ENCODE data around the gene SOHLH1.

The SOHLH1 gene

DNA sequence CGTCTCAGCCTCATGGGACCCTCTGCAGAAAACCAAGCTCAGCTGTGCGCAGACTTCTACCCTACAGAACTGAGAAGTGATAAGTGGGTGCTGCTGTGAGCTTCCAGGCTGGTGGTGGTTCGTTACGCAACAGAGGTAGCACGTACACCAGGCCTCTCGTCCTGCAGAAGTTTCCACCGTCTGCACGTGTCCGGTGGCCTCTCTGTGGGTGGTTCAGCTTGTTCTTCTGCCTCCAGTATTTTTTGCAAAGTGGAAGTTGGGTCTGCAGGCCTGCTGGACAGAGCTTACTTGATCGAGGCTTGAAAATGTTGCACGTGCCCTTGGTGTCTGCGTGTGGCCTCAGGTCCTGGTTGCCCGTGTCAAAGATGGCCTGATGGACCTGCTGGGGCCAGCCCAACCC is 30.2 kb upstream of the SOHLH1 start:
- DNase-seq = no peak

DNA sequence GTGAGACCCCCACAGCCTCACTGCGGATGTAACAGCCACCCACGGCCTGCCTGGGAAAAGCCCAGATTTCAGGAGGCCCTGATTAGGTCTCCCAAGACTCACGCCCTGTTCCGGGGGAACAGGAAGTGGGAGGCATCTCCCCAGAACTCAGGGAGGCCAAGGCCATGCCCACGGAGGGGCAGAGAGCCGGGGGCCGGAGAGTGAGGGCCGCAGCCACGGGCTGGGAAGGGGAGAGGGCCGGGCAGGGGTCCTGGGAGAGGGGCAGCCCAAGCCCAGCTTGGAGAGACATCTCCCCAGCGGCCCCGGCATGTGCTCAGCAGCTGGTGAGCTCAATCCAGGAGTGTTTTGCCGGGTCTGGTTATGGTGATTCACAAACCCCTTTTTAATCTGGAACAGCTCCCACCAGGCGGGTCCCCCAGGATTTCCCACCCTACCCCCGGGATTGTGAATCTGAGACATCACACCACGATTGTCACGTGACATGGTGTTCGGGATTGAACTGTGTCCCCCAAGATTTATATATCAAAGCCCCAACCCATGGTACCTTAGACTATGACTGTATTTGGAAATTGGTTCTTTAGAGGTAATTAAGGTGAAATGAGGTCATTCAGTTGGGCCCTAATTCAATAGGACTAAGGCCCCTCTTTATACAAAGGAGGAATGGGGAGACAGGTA is 29.3 kb upstream of the SOHLH1 start:
- DNase-seq = no peak

DNA sequence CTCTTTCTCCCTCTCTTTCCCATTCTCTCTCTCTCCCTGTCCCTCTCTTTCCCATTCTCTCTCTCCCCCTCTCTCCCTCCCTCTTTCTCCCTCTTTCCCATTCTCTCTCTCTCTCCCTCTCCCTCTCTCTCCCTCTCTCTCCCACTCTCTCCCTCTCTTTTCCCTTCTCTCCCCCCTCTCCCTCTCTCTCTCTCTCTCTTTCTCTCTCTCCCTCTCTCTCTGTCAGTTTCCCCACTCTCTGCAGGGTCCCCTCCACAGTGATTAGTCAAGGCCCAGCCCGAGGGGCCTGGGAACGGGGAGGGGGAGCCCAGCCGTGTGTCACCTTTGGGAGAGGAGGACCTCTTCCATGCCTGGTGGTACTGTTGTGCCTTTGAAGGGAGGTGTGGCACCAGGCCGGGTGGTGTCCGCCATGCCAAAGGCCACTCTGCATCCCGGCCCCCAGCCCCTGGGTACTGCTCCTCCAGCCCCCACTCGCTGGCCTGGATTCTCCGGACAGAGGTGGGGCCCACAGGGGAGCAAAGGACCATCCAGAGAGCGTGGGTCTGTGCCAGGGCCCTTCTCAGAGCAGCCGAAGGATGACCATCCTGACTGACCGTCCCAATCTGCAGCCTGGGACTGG is 28.1 kb upstream of the SOHLH1 start:
- DNase-seq = no peak

DNA sequence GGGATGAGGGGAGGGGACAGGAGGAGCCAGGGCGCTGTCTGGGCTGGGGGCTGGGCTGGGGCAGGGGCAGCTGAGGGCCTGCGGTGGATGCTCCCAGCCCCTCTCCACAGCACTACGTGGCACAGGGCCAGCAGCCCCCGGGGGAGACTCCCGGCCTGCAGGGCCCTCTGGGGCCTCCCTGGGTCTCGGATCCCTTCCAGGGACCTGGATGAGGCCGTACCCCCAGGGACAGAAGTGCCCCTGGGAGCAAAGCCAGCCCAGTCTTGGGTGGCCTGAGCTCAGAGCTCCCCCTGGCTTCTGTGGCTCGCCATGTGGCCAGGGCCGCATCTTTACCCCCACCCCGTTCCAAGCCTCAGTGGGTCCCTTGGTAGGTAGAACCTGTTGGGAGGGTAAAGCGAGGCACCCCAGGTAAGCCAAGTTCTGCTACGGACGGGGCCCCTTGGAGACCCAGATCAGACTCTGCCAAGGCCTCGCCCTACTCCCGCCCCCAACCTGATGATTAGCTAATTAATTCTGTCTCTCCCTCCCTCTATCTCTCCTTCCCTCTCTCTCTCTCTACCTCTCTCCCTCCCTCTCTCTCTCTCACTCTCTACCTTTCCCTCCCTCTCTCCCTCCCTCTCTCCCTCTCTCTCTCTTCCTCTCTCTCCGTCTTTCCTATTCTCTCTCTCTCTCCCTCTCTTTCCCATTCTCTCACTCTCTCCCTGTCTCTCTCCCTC is 27.0 kb upstream of the SOHLH1 start:
- DNase-seq = no peak

DNA sequence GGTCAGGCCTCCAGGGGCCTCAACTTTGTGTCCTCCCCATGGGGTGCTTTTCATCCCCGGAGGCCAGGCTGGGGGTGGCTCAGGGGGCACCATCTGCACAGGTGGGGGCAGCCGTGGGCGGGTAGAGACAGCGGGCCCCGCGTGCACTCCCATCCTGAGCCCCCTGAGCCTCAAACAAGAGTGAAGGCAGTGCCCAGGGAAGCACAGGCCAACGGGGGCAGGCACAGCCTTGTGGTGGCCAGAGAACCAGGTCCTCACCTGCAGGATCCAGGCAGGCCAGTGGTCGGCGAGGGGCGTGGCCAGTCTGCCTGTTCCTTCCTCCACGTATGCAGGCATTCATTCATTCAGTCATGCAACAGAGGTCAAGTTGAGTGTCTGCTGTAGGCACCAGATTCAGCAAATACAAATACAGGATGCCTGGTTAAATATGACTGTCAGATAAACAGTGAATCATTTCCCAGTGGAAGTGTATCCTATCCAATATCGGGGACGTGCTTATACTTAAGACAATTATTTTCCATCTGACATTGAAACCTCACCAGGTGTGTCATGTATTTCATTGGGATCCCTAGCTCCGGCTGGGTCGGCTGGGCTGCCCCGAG is 25.0 kb upstream of the SOHLH1 start:
- no peak for DNase-seq

DNA sequence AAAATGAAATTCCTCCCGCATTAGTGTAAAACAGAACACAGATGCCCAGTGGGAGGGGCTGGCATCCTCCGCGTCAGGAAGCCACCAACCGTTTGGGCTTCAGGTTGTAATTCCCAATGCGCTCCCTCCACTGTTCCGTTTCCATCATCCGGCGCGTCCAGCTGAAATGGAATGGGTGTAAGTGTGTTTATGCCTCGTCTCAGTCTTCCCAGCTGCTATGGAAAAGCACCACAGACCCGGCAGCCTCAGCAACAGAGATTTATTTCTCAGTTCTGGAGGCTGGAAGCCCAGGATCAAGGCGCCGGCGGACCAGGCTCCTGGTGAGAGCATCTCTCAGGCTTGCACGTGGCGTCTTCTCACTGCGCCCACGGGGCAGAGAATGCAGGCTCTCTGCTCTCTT is 23.1 kb upstream of the SOHLH1 start:
- no peak for DNase-seq

DNA sequence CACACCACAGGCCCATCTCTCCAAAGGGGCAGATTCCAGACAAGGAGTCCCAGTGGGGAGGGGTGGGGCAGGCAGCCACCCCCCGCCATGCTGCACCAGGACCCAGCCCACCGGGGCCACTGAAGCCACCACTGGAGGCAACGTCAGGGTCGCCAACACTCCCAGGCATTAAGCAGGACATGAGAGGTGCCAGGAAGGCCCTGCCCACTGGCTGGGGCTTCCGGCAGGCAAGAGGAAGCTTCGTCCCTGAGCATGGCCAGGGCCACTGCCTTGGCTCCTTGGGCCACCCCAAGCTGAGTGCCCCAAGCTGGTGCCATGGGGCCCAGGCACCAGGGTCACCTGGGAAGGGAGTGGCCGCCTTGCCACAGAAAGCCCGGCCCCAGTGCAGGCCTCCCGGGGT is 20.2 kb upstream of the SOHLH1 start:
- no peak for DNase-seq

DNA sequence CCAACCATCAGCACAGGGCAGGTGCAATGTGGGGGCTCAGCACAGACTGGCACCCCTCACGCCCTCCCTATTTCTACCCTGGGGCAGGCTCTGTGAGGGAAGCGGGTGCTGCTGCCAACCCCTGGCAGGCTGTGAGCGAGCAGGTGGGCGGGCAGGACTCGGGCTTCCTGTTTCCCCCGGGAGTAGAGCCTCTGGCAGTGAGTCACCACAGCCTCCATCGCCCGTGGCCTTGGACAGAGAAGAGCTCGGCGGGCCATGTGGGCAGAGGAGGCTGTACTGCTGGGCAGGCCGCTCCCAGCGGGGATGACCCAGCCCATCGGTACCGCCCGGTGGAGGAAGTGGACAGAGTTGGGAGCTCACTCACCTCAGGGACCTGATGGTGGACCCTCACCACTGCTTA is 19.3 kb upstream of the SOHLH1 start:
- no peak for DNase-seq

DNA sequence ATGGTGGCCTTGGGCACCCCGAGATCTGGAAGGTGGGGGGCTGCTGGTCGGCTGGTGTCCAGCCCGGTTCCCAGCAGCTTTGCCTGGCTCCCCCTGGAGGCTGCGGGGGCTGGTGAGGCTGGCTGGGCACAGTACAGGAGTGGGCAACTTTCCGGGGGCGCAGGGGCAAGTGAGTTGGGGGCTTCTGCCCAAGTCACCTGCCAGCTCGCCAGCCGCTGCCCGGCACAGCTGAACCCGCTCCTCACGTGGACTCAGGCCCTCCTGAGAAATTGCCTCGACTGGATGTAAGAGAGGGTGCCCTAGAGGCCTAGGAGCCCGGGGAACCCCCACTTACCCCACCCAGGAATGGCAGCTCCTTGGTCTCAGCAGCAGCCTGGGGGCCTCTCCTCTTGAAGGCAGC is 18.1 kb upstream of the SOHLH1 start:
- DNase-seq = no peak

DNA sequence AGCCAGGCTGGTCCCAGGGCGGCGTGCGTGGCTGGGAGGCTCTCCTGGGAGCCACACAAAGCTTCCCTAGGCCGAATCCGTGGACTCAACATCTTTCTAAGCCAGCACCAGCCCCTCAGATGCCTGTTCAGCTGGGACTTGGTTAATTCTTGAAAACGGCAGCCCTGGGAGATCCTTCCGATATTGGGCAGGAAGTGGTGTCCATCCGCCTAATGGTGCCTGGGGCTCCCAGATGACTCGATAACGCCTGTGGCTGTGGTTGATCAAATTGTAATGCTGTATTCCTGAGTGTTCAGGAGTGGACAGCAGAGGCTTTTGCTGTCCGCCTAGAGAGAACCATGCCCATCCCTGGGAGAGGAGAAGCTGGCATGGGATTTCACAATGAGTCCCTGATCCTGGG is 16.8 kb upstream of the SOHLH1 start:
- no peak for DNase-seq

DNA sequence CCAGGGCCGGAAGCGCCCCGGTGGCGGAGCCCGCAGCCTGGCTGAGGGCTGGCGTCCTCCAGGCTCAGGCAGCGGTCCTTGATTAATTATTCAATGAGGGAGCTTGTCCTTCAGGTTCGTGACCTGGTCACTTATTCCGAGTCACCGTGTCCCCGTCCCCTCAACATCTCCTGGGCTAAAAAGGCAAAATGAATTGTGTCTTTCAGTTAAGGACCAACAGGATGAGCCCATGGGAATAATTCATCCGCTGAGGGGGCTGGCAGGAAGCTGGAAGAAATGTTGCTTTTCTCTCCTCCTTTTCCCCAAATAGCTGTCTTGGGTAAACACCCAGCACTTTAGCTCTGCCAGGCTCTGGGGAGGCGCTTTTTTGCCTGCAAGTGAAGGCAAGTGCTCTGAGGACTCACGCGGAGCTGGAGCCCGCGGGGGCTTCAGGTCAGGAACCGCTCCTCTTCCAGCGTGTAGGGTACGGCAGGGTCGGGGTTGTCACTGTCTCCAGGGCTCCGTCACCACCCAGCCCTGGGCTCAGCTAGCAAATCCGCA is 15.8 kb upstream of the SOHLH1 start:
- no peak for DNase-seq

DNA sequence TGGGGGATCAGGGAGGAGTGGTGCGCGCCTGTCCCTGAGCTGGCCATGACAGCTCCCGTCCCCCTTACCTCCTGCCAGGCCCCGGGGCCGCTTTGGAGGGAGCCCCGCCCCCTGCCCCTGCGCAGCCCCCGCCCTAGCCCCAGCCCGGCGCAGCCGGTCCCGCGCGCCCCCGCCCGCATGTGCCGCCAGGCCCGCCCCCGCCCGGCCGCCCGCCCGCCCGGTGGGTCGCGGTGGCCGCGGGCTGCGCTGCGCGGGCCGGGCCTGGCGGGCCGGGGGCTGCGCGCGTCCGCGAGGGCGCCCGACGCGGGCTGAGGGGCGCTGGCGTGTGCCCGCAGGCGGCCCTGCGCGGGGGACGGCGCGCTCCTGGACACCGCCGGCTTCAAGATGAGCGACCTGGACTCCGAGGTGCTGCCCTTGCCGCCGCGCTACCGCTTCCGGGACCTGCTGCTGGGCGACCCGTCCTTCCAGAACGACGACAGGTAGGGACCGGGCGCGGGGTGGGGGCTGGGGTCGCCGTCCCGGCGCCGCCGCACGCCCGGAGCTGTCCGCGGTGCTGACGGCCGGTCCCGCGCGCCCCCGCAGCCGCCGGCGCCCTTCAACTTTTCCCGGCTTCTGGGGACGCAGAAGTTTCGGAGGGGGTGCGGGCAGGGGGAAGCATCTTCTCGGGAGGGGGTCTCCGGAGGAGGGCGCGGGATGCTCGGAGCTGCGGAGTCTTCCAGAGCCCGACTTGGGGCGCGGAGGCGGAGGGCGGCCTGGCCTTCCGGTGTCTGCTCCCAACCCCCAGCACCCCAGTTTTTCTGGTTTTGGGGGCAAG is 15.2 kb upstream of the SOHLH1 start:
- DNase-seq = no peak

DNA sequence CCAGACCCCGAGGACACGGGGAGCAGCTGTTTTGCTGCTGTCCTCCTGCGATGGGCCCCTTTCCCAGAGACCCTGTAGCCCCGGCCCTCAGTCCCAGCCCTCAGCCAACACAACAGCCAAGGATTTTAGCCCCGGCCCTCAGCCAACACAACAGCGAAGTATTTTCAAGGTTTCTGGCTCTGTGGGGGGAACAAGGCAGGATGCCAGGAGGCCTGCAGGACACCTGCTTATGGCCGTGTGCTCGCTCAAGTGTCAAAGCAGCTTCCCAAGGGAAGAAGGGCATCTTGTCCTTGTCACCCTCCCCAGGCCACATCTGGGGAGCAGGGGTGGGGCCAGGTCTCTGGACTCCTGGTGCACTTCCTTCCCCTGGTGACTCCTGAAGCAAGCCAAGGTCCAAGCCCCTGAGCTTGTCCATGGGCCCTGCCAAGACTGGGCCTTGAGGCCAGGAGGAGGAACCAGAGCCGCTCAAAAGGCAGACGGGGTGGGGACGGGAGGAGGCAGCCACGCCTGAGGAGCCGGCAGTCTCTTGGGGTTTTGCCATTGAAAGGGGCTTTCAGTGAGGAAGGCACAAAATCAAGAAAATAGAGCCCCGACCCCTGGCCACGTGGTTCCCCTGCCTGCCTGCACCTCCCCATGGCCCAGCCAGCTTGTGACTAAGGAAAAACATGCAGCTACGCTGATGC is 13.5 kb upstream of the SOHLH1 start:
- DNase-seq = no peak

DNA sequence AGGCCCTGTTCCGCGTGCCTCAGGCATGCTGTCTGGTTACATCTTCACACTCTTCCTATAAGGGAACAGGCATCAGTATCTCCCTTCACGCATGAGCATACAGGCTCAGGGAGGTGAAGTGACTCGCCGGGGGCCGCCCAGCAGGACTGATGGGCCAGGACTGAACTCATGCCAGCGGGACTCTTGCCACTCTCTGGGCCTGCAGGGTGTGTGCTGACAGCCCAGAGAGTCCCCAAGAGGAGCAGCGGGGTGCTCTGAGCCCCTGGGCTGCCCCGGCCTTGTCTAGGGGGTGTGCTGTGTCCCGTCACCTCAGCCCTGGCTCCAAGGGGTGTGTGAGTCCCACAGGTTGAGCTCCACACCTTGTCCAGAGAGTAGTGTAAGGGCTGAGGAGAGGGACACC is 12.6 kb upstream of the SOHLH1 start:
- DNase-seq = no peak

DNA sequence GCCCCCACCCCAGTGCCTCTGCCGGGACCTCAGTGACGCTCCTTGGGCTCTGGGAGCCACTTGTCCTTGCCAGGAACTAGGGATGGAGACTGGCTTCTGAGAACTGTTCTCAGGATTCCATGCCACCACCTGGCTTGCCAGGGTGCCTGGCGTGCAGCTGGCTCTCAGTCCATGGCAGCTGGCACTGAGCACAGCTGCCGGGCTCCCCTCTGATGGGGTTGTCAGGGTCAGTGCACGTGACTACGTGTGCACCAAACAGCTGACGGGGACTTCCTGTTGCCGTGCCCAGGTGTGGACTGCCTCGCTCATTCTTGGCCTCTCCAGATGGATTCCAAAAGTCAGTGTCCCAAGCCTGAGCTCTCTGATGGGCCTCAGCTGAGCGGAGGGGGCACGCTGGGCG is 12.1 kb upstream of the SOHLH1 start:
- no peak for DNase-seq

DNA sequence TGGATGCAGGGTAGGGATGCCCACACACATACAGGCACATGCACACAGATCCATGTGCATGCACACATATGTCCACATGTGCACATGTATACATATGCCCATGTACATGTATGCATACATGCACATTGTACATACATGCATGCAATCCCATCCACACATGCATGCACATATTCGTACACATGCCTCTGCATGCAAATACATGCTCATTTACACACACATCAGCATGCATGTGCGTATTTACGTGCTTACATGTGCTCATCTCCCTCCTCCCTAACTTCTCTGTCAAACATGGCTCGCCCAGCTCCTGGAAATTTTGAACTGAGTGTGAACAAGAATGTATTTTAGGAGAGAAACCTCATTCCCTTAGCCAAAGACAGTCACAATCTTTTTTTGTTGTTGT is 8.9 kb upstream of the SOHLH1 start:
- no peak for DNase-seq

DNA sequence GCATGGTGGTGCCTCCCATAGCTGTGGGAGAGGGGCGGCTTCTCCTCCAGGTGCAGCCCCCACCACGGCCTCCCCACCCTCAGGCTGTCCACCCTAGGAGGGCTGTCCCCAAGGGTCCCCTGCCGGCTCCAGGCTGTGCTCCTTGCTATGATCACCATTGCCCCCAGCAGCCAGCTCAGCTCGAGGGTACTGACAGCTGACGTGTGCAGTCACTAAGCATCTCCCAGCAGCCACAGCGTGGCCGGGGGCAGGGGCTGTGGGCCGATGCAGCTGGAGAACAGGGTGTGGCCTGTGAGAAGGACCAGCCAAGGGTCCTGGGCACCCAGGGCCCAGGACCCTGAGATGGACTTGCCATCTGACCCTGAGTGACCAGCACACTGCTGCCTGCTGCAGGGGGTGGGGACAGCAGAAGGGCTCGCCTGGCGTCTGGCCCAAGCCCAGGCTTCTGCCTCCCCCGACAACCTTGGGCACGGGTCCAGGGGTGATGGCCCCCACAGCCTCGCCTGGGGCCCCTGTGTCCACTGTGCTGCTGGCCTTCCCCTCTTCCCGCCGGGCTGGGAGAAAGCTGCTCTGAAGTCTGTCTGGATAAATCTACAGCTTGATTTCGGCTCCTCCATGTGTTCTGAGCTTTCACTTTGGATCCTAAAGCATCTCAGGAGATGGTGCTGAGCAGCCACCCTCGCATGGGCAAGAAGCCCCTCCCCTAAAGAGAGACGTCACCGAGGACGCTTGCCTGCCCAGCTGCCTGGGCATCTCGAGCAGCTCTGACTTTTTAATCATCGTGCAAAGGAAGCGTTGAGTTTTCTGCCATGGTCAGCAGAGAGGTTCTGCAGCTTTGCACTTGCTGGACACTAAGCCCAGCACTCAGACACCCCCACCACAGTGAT is 8.2 kb upstream of the SOHLH1 start:
- DNase-seq = no peak

DNA sequence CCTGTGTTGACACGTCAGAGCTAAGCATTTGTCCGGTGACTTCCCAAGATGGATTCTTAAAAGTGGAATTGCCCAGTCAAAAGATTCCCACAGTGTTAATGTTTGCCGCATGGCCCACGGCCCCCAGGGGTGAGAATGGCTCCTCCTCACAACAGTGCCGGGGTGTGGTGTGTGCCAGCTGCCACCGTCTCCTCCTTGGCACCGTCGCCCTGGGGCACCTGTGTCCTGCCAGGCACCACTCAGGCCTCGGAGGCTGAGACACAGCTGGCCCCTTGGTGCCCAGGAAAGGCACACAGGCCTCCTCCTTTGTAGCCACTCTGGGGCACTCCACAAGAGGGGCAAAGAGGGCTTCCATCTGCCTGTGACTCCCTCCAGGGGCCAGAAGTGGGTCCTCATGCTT is 7.0 kb upstream of the SOHLH1 start:
- DNase-seq = no peak

DNA sequence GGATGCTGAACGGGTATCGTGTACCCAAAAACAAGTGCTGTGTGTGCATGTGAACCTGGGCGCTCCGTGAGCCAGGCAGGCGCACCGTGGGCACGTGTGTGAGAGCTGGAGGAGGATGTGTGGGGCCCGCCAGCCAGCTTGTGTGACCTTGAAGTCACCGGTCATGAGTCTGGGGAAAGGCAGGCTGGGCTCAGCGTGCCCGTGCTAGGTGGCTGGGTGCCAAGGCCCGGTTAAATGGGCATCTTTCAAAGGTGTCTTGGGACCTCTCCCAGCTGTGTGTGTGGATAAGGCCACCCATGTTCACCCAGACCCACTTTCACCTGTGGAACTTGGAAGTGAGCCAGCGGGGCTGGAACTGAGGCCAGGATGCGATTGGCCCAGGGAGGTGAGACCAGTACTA is 6.1 kb upstream of the SOHLH1 start:
- DNase-seq = no peak

DNA sequence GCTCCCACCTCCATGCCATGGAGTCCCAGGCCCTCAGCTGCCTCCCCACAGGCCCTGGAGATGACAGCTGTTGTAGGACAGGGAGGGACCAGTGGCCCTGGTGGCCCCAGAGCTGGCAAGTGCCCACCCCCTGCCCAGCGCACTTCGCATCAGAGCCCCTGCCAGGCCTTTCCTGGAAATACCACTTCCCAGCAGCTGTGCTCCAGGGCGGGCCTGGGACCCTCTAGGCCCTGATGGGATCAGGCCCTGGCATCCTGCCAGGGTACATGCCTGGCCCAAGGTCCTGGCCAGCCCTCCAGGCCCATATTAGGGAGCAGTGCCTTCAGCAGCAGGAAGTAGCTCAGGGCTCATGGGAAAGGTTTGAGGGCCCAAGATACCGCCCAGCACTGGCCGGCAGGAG is 5.2 kb upstream of the SOHLH1 start:
- DNase-seq = no peak

DNA sequence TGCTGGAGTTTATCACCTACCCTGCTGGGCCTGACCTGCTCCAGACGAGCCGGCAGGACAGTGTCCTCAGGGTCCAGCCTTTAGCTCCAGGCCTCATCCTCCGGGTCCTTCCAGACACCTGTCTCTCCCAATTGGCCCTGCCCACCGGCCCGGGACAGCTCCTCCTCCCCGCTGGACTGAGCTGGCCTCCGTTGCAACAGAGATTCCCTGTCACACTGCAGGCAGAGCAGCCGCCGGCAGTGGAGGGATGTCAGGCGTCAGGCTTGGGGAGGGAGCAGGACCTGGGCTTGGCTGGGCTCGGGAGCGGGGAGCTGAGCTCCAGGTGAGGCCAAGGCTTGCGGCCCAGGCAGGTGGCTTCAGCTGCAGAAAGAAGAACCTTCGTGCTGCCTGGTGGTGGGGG is 4.4 kb upstream of the SOHLH1 start:
- DNase-seq = no peak
